Heart right ventricle (tissue), 16 donors: ENCODE results near the gene TPPP2. TPM values are rescaled to one million over a fixed set of nuclear protein-coding genes. Genes with fewer than 3 reads are reported as not detected.

Source experiments
- ATAC-seq, 8 donors: fragments of 200-7000 bp; cut with Tn5 transposase; one replicate each; pipeline ENCODE4 v1.9.1; 2020; ENCODE audit warnings: mild to moderate bottlenecking in 8 of 8, moderate library complexity in 8 of 8, moderate number of reproducible peaks in 1 of 8
- DNase-seq, 2 donors: peaks; one replicate each; pipeline ENCODE4 v3.0.0-alpha.2; 2020
- H3K27ac ChIP-seq, 10 donors: fragments of 200-600 bp; sonication (generic) in 2 of 10; one replicate each; pipeline versions ENCODE4 v1.5.0 to v1.8.0; 2020 to 2022; ENCODE audit warnings: mild to moderate bottlenecking in 3 of 10
- H3K27me3 ChIP-seq, 7 donors: fragments of 200-600 bp; one replicate each; pipeline ENCODE4 v1.8.0; 2021 to 2022; ENCODE audit warnings: mild to moderate bottlenecking in 2 of 7
- H3K36me3 ChIP-seq, 9 donors: fragments of 200-600 bp; sonication (generic) in 1 of 9; one replicate each; pipeline versions ENCODE4 v1.5.0 to v1.8.0; 2020 to 2022; ENCODE audit warnings: mild to moderate bottlenecking in 2 of 9
- H3K4me1 ChIP-seq, 9 donors: fragments of 200-600 bp; sonication (generic) in 1 of 9; one replicate each; pipeline versions ENCODE4 v1.5.0 to v1.8.0; 2020 to 2022; ENCODE audit warnings: mild to moderate bottlenecking in 4 of 9
- H3K4me3 ChIP-seq, 10 donors: fragments of 200-600 bp; sonication (generic) in 2 of 10; one replicate each; pipeline versions ENCODE4 v1.5.0 to v1.8.0; 2020 to 2022; ENCODE audit warnings: mild to moderate bottlenecking in 7 of 10, moderate library complexity in 2 of 10
- H3K9me3 ChIP-seq, 11 donors: fragments of 200-600 bp in 10 of 11; sonication (generic) in 2 of 11; one replicate each; pipeline versions ENCODE4 v1.5.0 to v1.8.0; 2013 to 2022; ENCODE audit warnings: mild to moderate bottlenecking in 2 of 11, control low read depth in 1 of 11, moderate library complexity in 1 of 11
- CTCF ChIP-seq, 9 donors: fragments of 200-600 bp; sonication (generic) in 2 of 9; IDR thresholded peaks; one replicate each; pipeline versions ENCODE4 v1.5.0 to v1.8.0; 2021 to 2022; ENCODE audit warnings: antibody characterized with exemption in 9 of 9, mild to moderate bottlenecking in 5 of 9, moderate library complexity in 1 of 9
- WGBS, 2 donors: extraction: QIAGEN DNeasy Blood & Tissue Kit; methylation state at CpG; one replicate each; pipeline ENCODE4 v1.1.7; 2013; ENCODE audit warnings: inconsistent platforms in 1 of 2; 5-methylcytosine and 5-hydroxymethylcytosine counted together
- intact Hi-C, 10 donors: fragments of 100-400 bp; cut with DNase I; formaldehyde crosslinking; loops; one replicate each; pipeline versions ENCODE4 v1.11.1 to v1.14.2; 2022
- polyA plus RNA-seq, 2 donors: library from polyadenylated mRNA; stranded (reverse); fragments of 200-250 nt; gene quantifications; one replicate each; pipeline ENCODE4 v1.2.3, GENCODE V29; 2013
- total RNA-seq, 10 donors: library from RNA; stranded (reverse); fragmentation: NEBNext Ultra II Directional in 3 of 10; extraction: Animal tissue kit (Norgen Biotek cat#: 25700) in 3 of 10; gene quantifications; one replicate each; pipeline versions ENCODE4 v1.2.1 to v1.2.4, GENCODE V29; 2021 to 2023
- donor health status: Arrhythmogenic right ventricular cardiomyopathy.
- donor health status: ischemic (EF 13 %, LVEDD 7.1; RV severe dilation, severe dysfunction).
- donor health status: healthy with polysubstance abuse.
- donor health status: DM: no; HTN: yes; CAD: no.
- donor health status: DM: no; HTN: no; CAD: no.
- donor health status: ischemic (EF 25% LVEDD 6.9; RV normal size, moderate dysfunction).
- donor health status: ischemic (EF 25% LVEDD 5.7; RV mildly dilated, moderate dysfunction).
- donor health status: healthy.
- donor health status: DM: yes; HTN: yes; CAD: no.
- donor health status: Ischemic cardiomyopathy.
- donor health status: ischemic (EF 35%, LVEDD 5.7; RV mildly dilated, moderate dysfunction).
- donor health status: nonischemic (EF 11% LVEDD 7.7; RV severe dilation, severe dysfunction).
- donor health status: DM: yes; HTN: yes; CAD: no.
- donor health status: PGD.
- donor health status: ischemic (EF 29% LVEDD 5.4; RV normal size, mild dysfunction).
- donor health status: nonischemic (EF 23%, LVEDD 6.1; RV moderate dilation, normal function).

Gene TPPP2
- total and polyA plus RNA-seq, 12 donors, result 0.28 to 3.2 (median 0.91) TPM

GRCh38 chr14:21011136-21011535, 18.9 kb upstream of the TPPP2 start:
- intact Hi-C loops, result loop anchor here in 6 of 10 donors (5.0 kb wide), 2 partner anchors 81 to 96 kb away; no protein-coding TSS in a partner anchor
- DNase-seq (no peak), ATAC-seq (no peak)
- WGBS, 2 donors, result 89 to 90% methylated on average over 1 of the region's 1 CpG
- Histone ChIP-seq H3K27ac (no peak overlapping the region), H3K27me3 (no peaks in the 10 kb centered on the region), H3K4me1 (peaks cover 0 to 25% (median 9%) of the 10 kb centered on the region in 9 donors), H3K4me3 (no peak overlapping the region), H3K36me3 (peaks cover 0 to 7% (median 0%) of the 10 kb centered on the region in 9 donors), H3K9me3 (no peaks in the 10 kb centered on the region)
- no peak for TF ChIP-seq CTCF (IDR thresholded peaks at IDR 0.05)

- intact Hi-C loops, result loop anchor here (1.0 to 5.0 kb wide), 8 partner anchors 22 to 93 kb away; no protein-coding TSS in a partner anchor
- ATAC-seq (peak; percentile 70 to 89 (median 83)), DNase-seq (peak; percentile 70 to 91)
- no peaks in the 10 kb centered on the region for H3K9me3 ChIP-seq
- TF ChIP-seq CTCF (IDR thresholded peaks at IDR 0.05), result peak; percentile 84 to 98 (median 93)
- WGBS, 2 donors, result 0 to 1% methylated on average over 4 of the region's 4 CpGs
- H3K27me3 ChIP-seq, result no peaks in the 10 kb centered on the region
- peaks cover 0 to 38% (median 6%) of the 10 kb centered on the region in 9 donors for H3K4me1 ChIP-seq
- peak overlapping the region in 4 of 10 donors; percentile 6 to 34 (median 14) for H3K27ac ChIP-seq
- H3K36me3 ChIP-seq, result peaks cover 0 to 43% (median 22%) of the 10 kb centered on the region in 9 donors
- H3K4me3 ChIP-seq, result no peak overlapping the region
Measured at GRCh38 chr14:21014761-21015190, 15.2 kb upstream of the TPPP2 start.

- DNase-seq (no peak), ATAC-seq (peak in 2 of 8 donors; percentile 11 to 32)
- H3K4me1 ChIP-seq, result peaks cover 0 to 38% (median 6%) of the 10 kb centered on the region in 9 donors
- no peaks in the 10 kb centered on the region for H3K9me3 ChIP-seq
- H3K36me3 ChIP-seq, result peaks cover 0 to 48% (median 22%) of the 10 kb centered on the region in 9 donors
- no peaks in the 10 kb centered on the region for H3K27me3 ChIP-seq
- TF ChIP-seq CTCF (IDR thresholded peaks at IDR 0.05), result no peak
- H3K4me3 ChIP-seq, result no peak overlapping the region
- H3K27ac ChIP-seq, result peak overlapping the region in 2 of 10 donors; percentile 13 to 34
- intact Hi-C loops, result loop anchor here in 8 of 10 donors (1.0 to 5.0 kb wide), 5 partner anchors 21 to 77 kb away; no protein-coding TSS in a partner anchor
- 66 to 73% methylated on average over 6 of the region's 6 CpGs for WGBS, 2 donors
Measured at GRCh38 chr14:21015312-21015711, 14.7 kb upstream of the TPPP2 start.

- WGBS, 2 donors, result 62 to 67% methylated on average over 9 of the region's 9 CpGs
- ATAC-seq (no peak), DNase-seq (no peak)
- no peaks in the 10 kb centered on the region for H3K9me3 ChIP-seq
- peaks cover 0 to 61% (median 33%) of the 10 kb centered on the region in 9 donors for H3K36me3 ChIP-seq
- TF ChIP-seq CTCF (IDR thresholded peaks at IDR 0.05), result no peak
- peak overlapping the region in 1 of 10 donors; percentile 3 for H3K27ac ChIP-seq
- H3K27me3 ChIP-seq, result no peaks in the 10 kb centered on the region
- peaks cover 0 to 40% (median 6%) of the 10 kb centered on the region in 9 donors for H3K4me1 ChIP-seq
- no peak overlapping the region for H3K4me3 ChIP-seq
- intact Hi-C loops, result loop anchor here in 5 of 10 donors (5.0 kb wide), 1 partner anchor 76 kb away; no protein-coding TSS in a partner anchor
Measured at GRCh38 chr14:21016413-21017190, 13.4 kb upstream of the TPPP2 start.
